ENCODE results near the gene GNAQ. TPM values are rescaled to one million over a fixed set of nuclear protein-coding genes. Genes with fewer than 3 reads are reported as not detected.

GNAQ gene
- total RNA-seq, 2 experiments from 2014 or later = 17.6 to 24.2 TPM

GRCh38 chr9:77802515-77803293 is 228.9 kb downstream of the GNAQ start:
- ATAC-seq = no peak
- H3K27ac Mint-ChIP-seq = no peak overlapping the region
- H3K4me1 Mint-ChIP-seq = peaks cover 15% of the 10 kb centered on the region
- peaks cover 7% of the 10 kb centered on the region for H3K36me3 Mint-ChIP-seq
- CTCF ChIA-PET = no interaction called here
- H3K9me3 Mint-ChIP-seq (ENCODE audit: low read depth) = no peaks in the 10 kb centered on the region
- no peak for DNase-seq
- H3K27me3 Mint-ChIP-seq = no peaks in the 10 kb centered on the region
- H3K4me3 Mint-ChIP-seq = no peak overlapping the region

GRCh38 chr9:77802064-77802463 is 229.5 kb downstream of the GNAQ start:
- peaks cover 5% of the 10 kb centered on the region for H3K36me3 Mint-ChIP-seq
- no peaks in the 10 kb centered on the region for H3K27me3 Mint-ChIP-seq
- H3K27ac Mint-ChIP-seq = no peak overlapping the region
- no peaks in the 10 kb centered on the region for H3K9me3 Mint-ChIP-seq (ENCODE audit: low read depth)
- ATAC-seq (no peak), DNase-seq (no peak)
- H3K4me1 Mint-ChIP-seq = peaks cover 10% of the 10 kb centered on the region
- no peak overlapping the region for H3K4me3 Mint-ChIP-seq
- CTCF ChIA-PET = no interaction called here

GRCh38 chr9:77800924-77801551 is 230.6 kb downstream of the GNAQ start:
- Mint-ChIP-seq H3K4me3 (no peak overlapping the region), H3K36me3 (peaks cover 5% of the 10 kb centered on the region), H3K9me3 (ENCODE audit: low read depth) (no peaks in the 10 kb centered on the region), H3K4me1 (peaks cover 10% of the 10 kb centered on the region), H3K27me3 (no peaks in the 10 kb centered on the region), H3K27ac (no peak overlapping the region)
- CTCF ChIA-PET = no interaction called here
- no peak for DNase-seq
- peak; percentile 45 for ATAC-seq

GRCh38 chr9:77798140-77798539 is 233.5 kb downstream of the GNAQ start:
- CTCF ChIA-PET = no interaction called here
- Mint-ChIP-seq H3K27me3 (no peaks in the 10 kb centered on the region), H3K36me3 (peaks cover 2% of the 10 kb centered on the region), H3K27ac (no peak overlapping the region), H3K9me3 (ENCODE audit: low read depth) (no peaks in the 10 kb centered on the region), H3K4me3 (no peak overlapping the region), H3K4me1 (peaks cover 10% of the 10 kb centered on the region)
- DNase-seq (no peak), ATAC-seq (no peak)

GRCh38 chr9:77794985-77795384 is 236.6 kb downstream of the GNAQ start:
- Mint-ChIP-seq H3K27ac (no peak overlapping the region), H3K9me3 (ENCODE audit: low read depth) (no peaks in the 10 kb centered on the region), H3K4me1 (no peaks in the 10 kb centered on the region), H3K27me3 (no peaks in the 10 kb centered on the region), H3K4me3 (no peak overlapping the region), H3K36me3 (no peaks in the 10 kb centered on the region)
- DNase-seq (no peak), ATAC-seq (no peak)
- CTCF ChIA-PET = no interaction called here

GRCh38 chr9:77793849-77794248 is 237.8 kb downstream of the GNAQ start:
- Mint-ChIP-seq H3K27me3 (no peaks in the 10 kb centered on the region), H3K36me3 (no peaks in the 10 kb centered on the region), H3K4me1 (no peaks in the 10 kb centered on the region), H3K9me3 (ENCODE audit: low read depth) (no peaks in the 10 kb centered on the region), H3K27ac (no peak overlapping the region), H3K4me3 (no peak overlapping the region)
- DNase-seq (no peak), ATAC-seq (no peak)
- CTCF ChIA-PET = interaction anchor here (0.6 kb wide), 1 partner anchor 26 kb away, joined by 3 read pairs; no protein-coding TSS in a partner anchor

- CTCF ChIA-PET = interaction anchor here (0.6 to 1.1 kb wide), 2 partner anchors 16 to 29 kb away, joined by 3 read pairs; no protein-coding TSS in a partner anchor
- ATAC-seq = no peak
Observed at GRCh38 chr9:77789891-77790290, 241.7 kb downstream of the GNAQ start.

GRCh38 chr9:77785341-77785740 is 246.3 kb downstream of the GNAQ start:
- CTCF ChIA-PET = no interaction called here
- Mint-ChIP-seq H3K9me3 (ENCODE audit: low read depth) (no peaks in the 10 kb centered on the region), H3K36me3 (peaks cover 4% of the 10 kb centered on the region), H3K27ac (no peak overlapping the region), H3K4me1 (peaks cover 7% of the 10 kb centered on the region), H3K4me3 (no peak overlapping the region), H3K27me3 (no peaks in the 10 kb centered on the region)
- ATAC-seq (no peak), DNase-seq (no peak)

More at GRCh38 chr9:77789891-77790290, 241.7 kb downstream of the GNAQ start:
- Mint-ChIP-seq H3K27me3 (no peaks in the 10 kb centered on the region), H3K9me3 (ENCODE audit: low read depth) (no peaks in the 10 kb centered on the region), H3K4me1 (no peaks in the 10 kb centered on the region), H3K27ac (no peak overlapping the region), H3K36me3 (no peaks in the 10 kb centered on the region), H3K4me3 (no peak overlapping the region)
- DNase-seq = no peak

- peaks cover 7% of the 10 kb centered on the region for H3K36me3 Mint-ChIP-seq
- CTCF ChIA-PET = no interaction called here
Observed at GRCh38 chr9:77783518-77783917, 248.1 kb downstream of the GNAQ start.

GRCh38 chr9:77779010-77779409 is 252.6 kb downstream of the GNAQ start:
- Mint-ChIP-seq H3K27me3 (no peaks in the 10 kb centered on the region), H3K27ac (peak overlapping the region; percentile 85), H3K4me3 (peak overlapping the region; percentile 68), H3K36me3 (peaks cover 25% of the 10 kb centered on the region), H3K9me3 (ENCODE audit: low read depth) (peaks cover 2% of the 10 kb centered on the region), H3K4me1 (peaks cover 22% of the 10 kb centered on the region)
- peak; percentile 36 for ATAC-seq
- CTCF ChIA-PET = interaction anchor here (1.4 kb wide), 1 partner anchor 35 kb away, joined by 3 read pairs; no protein-coding TSS in a partner anchor
- no peak for DNase-seq

More at GRCh38 chr9:77783518-77783917, 248.1 kb downstream of the GNAQ start:
- no peaks in the 10 kb centered on the region for H3K9me3 Mint-ChIP-seq (ENCODE audit: low read depth)
- ATAC-seq (no peak), DNase-seq (no peak)
- H3K4me1 Mint-ChIP-seq = peaks cover 22% of the 10 kb centered on the region
- no peak overlapping the region for H3K27ac Mint-ChIP-seq
- H3K4me3 Mint-ChIP-seq = no peak overlapping the region
- no peaks in the 10 kb centered on the region for H3K27me3 Mint-ChIP-seq

GRCh38 chr9:77773381-77773780 is 258.2 kb downstream of the GNAQ start:
- Mint-ChIP-seq H3K27me3 (no peaks in the 10 kb centered on the region), H3K4me3 (no peak overlapping the region), H3K36me3 (peaks cover 22% of the 10 kb centered on the region), H3K4me1 (no peaks in the 10 kb centered on the region), H3K27ac (no peak overlapping the region), H3K9me3 (ENCODE audit: low read depth) (peaks cover 2% of the 10 kb centered on the region)
- ATAC-seq (no peak), DNase-seq (no peak)
- CTCF ChIA-PET = interaction anchor here (1.4 kb wide), 1 partner anchor 16 kb away, joined by 3 read pairs; no protein-coding TSS in a partner anchor

- CTCF ChIA-PET = no interaction called here
- Mint-ChIP-seq H3K27me3 (no peaks in the 10 kb centered on the region), H3K27ac (no peak overlapping the region), H3K36me3 (peaks cover 16% of the 10 kb centered on the region), H3K4me3 (no peak overlapping the region), H3K4me1 (no peaks in the 10 kb centered on the region), H3K9me3 (ENCODE audit: low read depth) (peaks cover under 1% of the 10 kb centered on the region)
- DNase-seq = no peak
- no peak for ATAC-seq
Observed at GRCh38 chr9:77772646-77773045, 259.0 kb downstream of the GNAQ start.

- Mint-ChIP-seq H3K4me3 (no peak overlapping the region), H3K27me3 (no peaks in the 10 kb centered on the region), H3K36me3 (peaks cover 7% of the 10 kb centered on the region), H3K27ac (no peak overlapping the region), H3K4me1 (no peaks in the 10 kb centered on the region), H3K9me3 (ENCODE audit: low read depth) (no peaks in the 10 kb centered on the region)
- CTCF ChIA-PET = interaction anchor here (0.7 kb wide), 1 partner anchor 14 kb away, joined by 3 read pairs; no protein-coding TSS in a partner anchor
- ATAC-seq (no peak), DNase-seq (no peak)
Observed at GRCh38 chr9:77771171-77771570, 260.4 kb downstream of the GNAQ start.

- H3K4me3 Mint-ChIP-seq = no peak overlapping the region
- H3K27me3 Mint-ChIP-seq = no peaks in the 10 kb centered on the region
Observed at GRCh38 chr9:77770340-77770739, 261.3 kb downstream of the GNAQ start.

More at GRCh38 chr9:77770340-77770739, 261.3 kb downstream of the GNAQ start:
- H3K4me1 Mint-ChIP-seq = no peaks in the 10 kb centered on the region
- peaks cover 5% of the 10 kb centered on the region for H3K36me3 Mint-ChIP-seq
- no peaks in the 10 kb centered on the region for H3K9me3 Mint-ChIP-seq (ENCODE audit: low read depth)
- DNase-seq = no peak
- no peak for ATAC-seq
- no peak overlapping the region for H3K27ac Mint-ChIP-seq
- CTCF ChIA-PET = interaction anchor here (1.2 kb wide), 1 partner anchor 19 kb away, joined by 3 read pairs; no protein-coding TSS in a partner anchor
